Measurements from ENCODE around the gene GHRHR.

DNA sequence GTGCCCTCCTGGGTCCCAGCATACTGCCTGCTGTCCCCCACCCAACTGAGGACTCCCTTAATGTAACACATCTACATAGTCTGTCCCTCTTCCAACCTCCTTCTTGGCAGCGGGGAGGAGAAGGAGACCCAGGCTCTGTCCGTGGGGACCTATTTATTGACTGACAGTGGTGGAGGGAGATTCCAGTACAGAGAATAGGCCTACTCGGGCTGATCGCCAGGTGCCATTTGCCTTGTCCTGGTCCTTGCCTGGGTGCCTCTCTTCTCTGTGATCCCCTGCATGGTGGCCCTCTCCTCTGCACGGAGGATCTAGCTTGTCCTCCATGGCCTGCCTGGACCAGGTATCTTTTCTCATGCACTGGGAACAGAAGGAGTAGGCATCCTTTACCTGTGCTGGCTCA lies 17.0 kb downstream of the GHRHR start:
- no peak for TF ChIP-seq POLR2A (IDR thresholded peaks at IDR 0.05)
- TF ChIP-seq, protein P1, sequence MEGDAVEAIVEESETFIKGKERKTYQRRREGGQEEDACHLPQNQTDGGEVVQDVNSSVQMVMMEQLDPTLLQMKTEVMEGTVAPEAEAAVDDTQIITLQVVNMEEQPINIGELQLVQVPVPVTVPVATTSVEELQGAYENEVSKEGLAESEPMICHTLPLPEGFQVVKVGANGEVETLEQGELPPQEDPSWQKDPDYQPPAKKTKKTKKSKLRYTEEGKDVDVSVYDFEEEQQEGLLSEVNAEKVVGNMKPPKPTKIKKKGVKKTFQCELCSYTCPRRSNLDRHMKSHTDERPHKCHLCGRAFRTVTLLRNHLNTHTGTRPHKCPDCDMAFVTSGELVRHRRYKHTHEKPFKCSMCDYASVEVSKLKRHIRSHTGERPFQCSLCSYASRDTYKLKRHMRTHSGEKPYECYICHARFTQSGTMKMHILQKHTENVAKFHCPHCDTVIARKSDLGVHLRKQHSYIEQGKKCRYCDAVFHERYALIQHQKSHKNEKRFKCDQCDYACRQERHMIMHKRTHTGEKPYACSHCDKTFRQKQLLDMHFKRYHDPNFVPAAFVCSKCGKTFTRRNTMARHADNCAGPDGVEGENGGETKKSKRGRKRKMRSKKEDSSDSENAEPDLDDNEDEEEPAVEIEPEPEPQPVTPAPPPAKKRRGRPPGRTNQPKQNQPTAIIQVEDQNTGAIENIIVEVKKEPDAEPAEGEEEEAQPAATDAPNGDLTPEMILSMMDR (IDR thresholded peaks at IDR 0.05) = no peak
